DND-41 (cell line): ENCODE measurements around the gene TMEM163.

Experiments used
- CTCF ChIP-seq: IDR thresholded peaks from 2 replicates; pipeline ENCODE4 v1.5.1; 2012; ENCODE audit warnings: borderline replicate concordance, low read length, moderate library complexity, mild to moderate bottlenecking; ENCODE audit not compliant: poor library complexity, severe bottlenecking; ENCODE audit errors: extremely low read depth
- EZH2 ChIP-seq: IDR thresholded peaks from 3 replicates; pipeline ENCODE4 v1.6.1; 2012; ENCODE audit warnings: borderline replicate concordance, low read depth, mild to moderate bottlenecking, moderate library complexity, low read length, inconsistent platforms; ENCODE audit not compliant: severe bottlenecking

DNA sequence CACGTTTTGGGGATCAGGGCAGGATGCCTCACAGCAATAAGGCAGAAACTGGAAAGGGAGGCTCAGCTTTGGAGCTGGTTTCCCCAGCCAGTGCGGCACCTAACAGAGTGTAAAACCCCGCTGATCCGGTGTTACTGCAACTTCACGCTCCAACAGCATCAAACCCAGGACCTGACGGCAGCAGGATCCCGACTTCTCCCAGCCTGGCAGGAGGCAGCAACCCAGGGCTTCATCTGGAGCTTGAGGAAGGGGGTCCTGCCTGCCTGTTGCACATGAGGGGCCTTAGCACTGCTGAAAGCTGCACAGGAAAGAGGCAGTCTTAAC, 255.1 kb downstream of the TMEM163 start:
- TF ChIP-seq CTCF (no peak), EZH2 (no peak)
